ENCODE measurements around the gene GNB1L.

Gene GNB1L

GRCh38 chr22:19868773-19869471 is 14.2 kb upstream of the GNB1L start:
- no peak for TF ChIP-seq CTCF (IDR thresholded peaks at IDR 0.05; ENCODE audit: insufficient read depth, low read length, poor library complexity, severe bottlenecking)
- no peak for DNase-seq (ENCODE audit: extremely low read depth, insufficient read length)
- no peaks in the 10 kb centered on the region for H3K27me3 ChIP-seq (replicated peaks; ENCODE audit: control insufficient read depth, insufficient read depth, low read length)
- H3K4me3 ChIP-seq (replicated peaks; ENCODE audit: low read depth, low read length), result no peak overlapping the region
- H3K36me3 ChIP-seq (ENCODE audit: control insufficient read depth, insufficient read depth, low read length), result no peaks in the 10 kb centered on the region

- no peak overlapping the region for H3K4me3 ChIP-seq (replicated peaks; ENCODE audit: low read depth, low read length)
- H3K36me3 ChIP-seq (ENCODE audit: control insufficient read depth, insufficient read depth, low read length), result no peaks in the 10 kb centered on the region
- no peak for DNase-seq (ENCODE audit: extremely low read depth, insufficient read length)
- H3K27me3 ChIP-seq (replicated peaks; ENCODE audit: control insufficient read depth, insufficient read depth, low read length), result no peaks in the 10 kb centered on the region
- TF ChIP-seq CTCF (IDR thresholded peaks at IDR 0.05; ENCODE audit: insufficient read depth, low read length, poor library complexity, severe bottlenecking), result no peak
Observed at GRCh38 chr22:19868333-19868732, 13.7 kb upstream of the GNB1L start.

DNA sequence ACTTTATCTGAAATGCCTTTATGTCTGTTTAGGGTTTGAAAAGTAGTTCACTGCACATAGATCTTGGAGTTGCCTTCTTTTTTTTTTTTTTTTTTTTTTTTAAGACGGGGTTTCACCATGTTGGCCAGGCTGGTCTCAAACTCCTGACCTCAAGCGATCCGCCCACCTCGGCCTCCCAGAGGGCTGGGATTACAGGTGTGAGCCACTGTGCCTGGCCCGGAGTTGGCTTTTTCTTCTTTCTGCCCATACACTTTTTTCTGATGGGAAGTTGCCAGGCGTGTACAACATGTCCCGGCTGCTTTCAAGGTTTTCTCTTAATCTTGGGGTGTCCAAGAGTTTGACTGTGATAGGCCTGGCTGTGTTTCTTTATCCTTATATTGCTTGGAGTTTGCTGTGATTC is 12.9 kb upstream of the GNB1L start:
- no peak for DNase-seq (ENCODE audit: extremely low read depth, insufficient read length)
- no peak for TF ChIP-seq CTCF (IDR thresholded peaks at IDR 0.05; ENCODE audit: insufficient read depth, low read length, poor library complexity, severe bottlenecking)
- Histone ChIP-seq H3K4me3 (replicated peaks; ENCODE audit: low read depth, low read length) (no peak overlapping the region), H3K27me3 (replicated peaks; ENCODE audit: control insufficient read depth, insufficient read depth, low read length) (no peaks in the 10 kb centered on the region), H3K36me3 (ENCODE audit: control insufficient read depth, insufficient read depth, low read length) (no peaks in the 10 kb centered on the region)

DNA sequence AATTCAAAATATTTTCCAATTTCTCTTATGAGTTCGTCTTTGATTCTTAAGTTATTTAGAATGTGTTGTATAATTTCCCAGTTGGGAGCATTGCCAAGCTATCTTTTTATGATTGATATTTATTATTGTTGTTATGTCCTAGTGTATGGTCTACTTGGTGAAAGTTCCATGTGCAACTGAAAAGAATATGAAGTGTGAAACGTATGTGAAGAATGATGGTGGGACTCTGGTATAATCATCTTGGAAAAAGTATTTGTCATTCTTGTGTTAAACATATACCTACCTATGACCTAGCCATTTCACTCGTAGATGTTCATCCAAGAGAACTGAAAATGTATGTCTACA is 12.0 kb upstream of the GNB1L start:
- DNase-seq (ENCODE audit: extremely low read depth, insufficient read length), result no peak
- TF ChIP-seq CTCF (IDR thresholded peaks at IDR 0.05; ENCODE audit: insufficient read depth, low read length, poor library complexity, severe bottlenecking), result no peak
- Histone ChIP-seq H3K36me3 (ENCODE audit: control insufficient read depth, insufficient read depth, low read length) (no peaks in the 10 kb centered on the region), H3K27me3 (replicated peaks; ENCODE audit: control insufficient read depth, insufficient read depth, low read length) (no peaks in the 10 kb centered on the region), H3K4me3 (replicated peaks; ENCODE audit: low read depth, low read length) (no peak overlapping the region)

DNA sequence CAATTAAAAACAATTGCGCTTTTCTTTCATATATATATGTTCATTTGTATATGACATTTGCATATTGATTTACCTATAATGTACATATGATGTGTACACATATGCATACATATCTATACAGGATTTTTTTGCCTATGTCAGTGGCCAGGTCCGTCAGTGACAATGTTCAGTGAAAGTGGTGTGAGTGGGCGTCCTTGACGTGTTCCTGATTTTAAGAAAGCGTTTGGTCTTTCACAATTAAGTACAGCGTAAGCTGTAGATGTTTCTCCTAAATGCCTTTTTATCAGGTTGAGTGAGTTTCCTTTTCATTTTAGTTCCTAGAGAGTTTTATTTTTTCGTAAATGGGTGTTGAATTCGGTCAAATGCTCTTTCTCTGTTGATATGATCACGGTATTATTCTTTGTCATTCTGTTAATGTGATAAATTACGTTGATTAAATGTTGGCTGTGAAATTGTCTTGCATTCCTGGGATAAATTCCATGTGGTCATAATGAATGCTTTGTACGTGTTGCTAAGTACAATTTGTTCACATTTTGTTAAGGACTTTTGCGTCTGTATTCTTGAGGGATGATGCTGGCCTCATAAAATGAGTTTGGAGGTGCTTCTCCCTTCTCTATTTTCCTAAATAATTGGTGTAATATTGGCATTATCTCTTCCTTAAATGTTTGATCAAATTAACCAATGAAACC is 10.6 kb upstream of the GNB1L start:
- Histone ChIP-seq H3K36me3 (ENCODE audit: control insufficient read depth, insufficient read depth, low read length) (no peaks in the 10 kb centered on the region), H3K4me3 (replicated peaks; ENCODE audit: low read depth, low read length) (no peak overlapping the region), H3K27me3 (replicated peaks; ENCODE audit: control insufficient read depth, insufficient read depth, low read length) (no peaks in the 10 kb centered on the region)
- no peak for DNase-seq (ENCODE audit: extremely low read depth, insufficient read length)
- no peak for TF ChIP-seq CTCF (IDR thresholded peaks at IDR 0.05; ENCODE audit: insufficient read depth, low read length, poor library complexity, severe bottlenecking)
